Peyer's patch (tissue), 4 donors: ENCODE measurements around the gene CBLL2. TPM values are rescaled to one million over a fixed set of nuclear protein-coding genes. Genes with fewer than 3 reads are reported as not detected.

Source experiments
- DNase-seq, 3 donors: peaks; one replicate each; pipeline ENCODE4 v3.0.0-alpha.2; 2017 to 2019
- H3K27ac ChIP-seq, 4 donors: fragments of 200-600 bp; sonication (generic); one replicate each; pipeline ENCODE4 v1.5.1; 2016 to 2019
- H3K27me3 ChIP-seq, 2 donors: fragments of 200-600 bp; sonication (generic); one replicate each; pipeline ENCODE4 v1.5.1; 2019
- H3K36me3 ChIP-seq, 3 donors: fragments of 200-600 bp; sonication (generic); one replicate each; pipeline ENCODE4 v1.5.1; 2016 to 2019
- H3K4me1 ChIP-seq, 4 donors: fragments of 200-600 bp; sonication (generic); one replicate each; pipeline ENCODE4 v1.5.1; 2016 to 2019
- H3K4me3 ChIP-seq, 4 donors: fragments of 200-600 bp; sonication (generic); 1 replicate in 3 of 4; 2 replicates in 1 of 4; pipeline ENCODE4 v1.5.1; 2016 to 2019; ENCODE audit warnings: mild to moderate bottlenecking in 1 of 4
- H3K9me3 ChIP-seq, 4 donors: fragments of 200-600 bp; sonication (generic); one replicate each; pipeline ENCODE4 v1.5.1; 2016 to 2019; ENCODE audit warnings: mild to moderate bottlenecking in 1 of 4
- POLR2A ChIP-seq, 2 donors: fragments of 450-650 bp; IDR thresholded peaks; one replicate each; pipeline ENCODE4 v1.5.1; 2017; ENCODE audit warnings: antibody characterized with exemption in 2 of 2, mild to moderate bottlenecking in 2 of 2, moderate library complexity in 2 of 2
- total RNA-seq, 4 donors: library from RNA; depleted of rRNA; stranded (reverse); fragments of >200 nt; gene quantifications; one replicate each; pipeline ENCODE4 v1.1.0, GENCODE V29; 2016
- TF ChIP-seq, protein P1 (sequence below), 6 experiments: fragments of 450-650 bp in 4 of 6; fragments of 200-600 bp in 2 of 6; sonication (generic) in 1 of 6; IDR thresholded peaks; one replicate each; pipeline ENCODE4 v1.5.1; 2017 to 2019; ENCODE audit warnings: antibody characterized with exemption in 6 of 6, mild to moderate bottlenecking in 3 of 6, moderate library complexity in 1 of 6

Gene CBLL2, protein sequence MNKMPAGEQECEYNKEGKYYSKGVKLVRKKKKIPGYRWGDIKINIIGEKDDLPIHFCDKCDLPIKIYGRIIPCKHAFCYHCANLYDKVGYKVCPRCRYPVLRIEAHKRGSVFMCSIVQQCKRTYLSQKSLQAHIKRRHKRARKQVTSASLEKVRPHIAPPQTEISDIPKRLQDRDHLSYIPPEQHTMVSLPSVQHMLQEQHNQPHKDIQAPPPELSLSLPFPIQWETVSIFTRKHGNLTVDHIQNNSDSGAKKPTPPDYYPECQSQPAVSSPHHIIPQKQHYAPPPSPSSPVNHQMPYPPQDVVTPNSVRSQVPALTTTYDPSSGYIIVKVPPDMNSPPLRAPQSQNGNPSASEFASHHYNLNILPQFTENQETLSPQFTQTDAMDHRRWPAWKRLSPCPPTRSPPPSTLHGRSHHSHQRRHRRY
- not detected for total RNA-seq

DNA sequence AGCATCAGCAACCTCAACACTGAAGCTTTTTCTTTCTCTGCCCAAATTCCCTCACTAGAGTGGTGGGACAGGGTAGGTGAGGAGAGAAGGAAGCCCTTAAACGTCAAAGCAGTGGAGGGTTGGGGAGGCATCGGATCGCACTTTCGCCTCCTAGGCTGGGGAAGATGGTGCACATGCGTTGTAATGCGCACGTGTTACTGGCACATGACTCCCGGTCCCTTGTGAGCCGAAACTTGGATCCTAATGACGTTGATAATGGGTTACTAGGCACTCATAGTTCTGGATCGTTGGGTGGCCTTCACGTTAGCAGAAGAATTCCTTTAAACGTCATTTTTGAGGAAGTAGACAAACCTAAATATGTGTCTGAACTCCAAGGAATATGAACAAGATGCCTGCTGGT, at the start of gene CBLL2:
TSS of gene CBLL2 (plus strand) at position 301 of the 400 bp plus-strand sequence. CDS start at position 380, 79 bp downstream.
- Histone ChIP-seq H3K27me3 (no peaks in the 10 kb centered on the region), H3K4me3 (no peak within 1 kb of the TSS), H3K4me1 (no peaks in the 10 kb centered on the region), H3K36me3 (no peaks in the 10 kb centered on the region), H3K9me3 (no peaks in the 10 kb centered on the region), H3K27ac (no peak within 1 kb of the TSS)
- TF ChIP-seq POLR2A (IDR thresholded peaks at IDR 0.05): no peak
- TF ChIP-seq, protein P1, sequence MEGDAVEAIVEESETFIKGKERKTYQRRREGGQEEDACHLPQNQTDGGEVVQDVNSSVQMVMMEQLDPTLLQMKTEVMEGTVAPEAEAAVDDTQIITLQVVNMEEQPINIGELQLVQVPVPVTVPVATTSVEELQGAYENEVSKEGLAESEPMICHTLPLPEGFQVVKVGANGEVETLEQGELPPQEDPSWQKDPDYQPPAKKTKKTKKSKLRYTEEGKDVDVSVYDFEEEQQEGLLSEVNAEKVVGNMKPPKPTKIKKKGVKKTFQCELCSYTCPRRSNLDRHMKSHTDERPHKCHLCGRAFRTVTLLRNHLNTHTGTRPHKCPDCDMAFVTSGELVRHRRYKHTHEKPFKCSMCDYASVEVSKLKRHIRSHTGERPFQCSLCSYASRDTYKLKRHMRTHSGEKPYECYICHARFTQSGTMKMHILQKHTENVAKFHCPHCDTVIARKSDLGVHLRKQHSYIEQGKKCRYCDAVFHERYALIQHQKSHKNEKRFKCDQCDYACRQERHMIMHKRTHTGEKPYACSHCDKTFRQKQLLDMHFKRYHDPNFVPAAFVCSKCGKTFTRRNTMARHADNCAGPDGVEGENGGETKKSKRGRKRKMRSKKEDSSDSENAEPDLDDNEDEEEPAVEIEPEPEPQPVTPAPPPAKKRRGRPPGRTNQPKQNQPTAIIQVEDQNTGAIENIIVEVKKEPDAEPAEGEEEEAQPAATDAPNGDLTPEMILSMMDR (IDR thresholded peaks at IDR 0.05): no peak
- DNase-seq: no peak

DNA sequence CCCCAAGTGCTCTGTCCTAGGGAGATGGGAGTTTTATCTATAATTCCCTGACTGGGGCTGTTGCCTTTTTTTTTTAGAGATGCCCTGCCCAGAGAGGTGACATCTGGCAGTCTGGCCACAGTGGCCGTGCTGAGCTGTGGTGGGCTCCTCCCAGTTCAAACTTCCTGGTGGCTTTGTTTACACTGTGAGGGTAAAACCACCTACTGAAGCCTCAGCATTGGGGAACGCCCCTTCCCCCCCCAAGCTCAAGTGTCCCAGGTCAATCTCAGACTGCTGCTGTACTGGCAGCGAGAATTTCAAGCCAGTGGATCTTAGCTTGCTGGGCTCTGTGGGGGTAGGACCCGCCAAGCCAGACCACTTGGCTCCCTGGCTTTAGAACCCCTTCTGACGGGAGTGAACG, 38.3 kb upstream of the CBLL2 start:
- Histone ChIP-seq H3K9me3 (no peaks in the 10 kb centered on the region), H3K27ac (no peak overlapping the region), H3K4me3 (no peak overlapping the region), H3K36me3 (no peaks in the 10 kb centered on the region), H3K27me3 (no peaks in the 10 kb centered on the region), H3K4me1 (no peaks in the 10 kb centered on the region)
- TF ChIP-seq, protein P1 (IDR thresholded peaks at IDR 0.05): no peak
- TF ChIP-seq POLR2A (IDR thresholded peaks at IDR 0.05): no peak
- no peak for DNase-seq

DNA sequence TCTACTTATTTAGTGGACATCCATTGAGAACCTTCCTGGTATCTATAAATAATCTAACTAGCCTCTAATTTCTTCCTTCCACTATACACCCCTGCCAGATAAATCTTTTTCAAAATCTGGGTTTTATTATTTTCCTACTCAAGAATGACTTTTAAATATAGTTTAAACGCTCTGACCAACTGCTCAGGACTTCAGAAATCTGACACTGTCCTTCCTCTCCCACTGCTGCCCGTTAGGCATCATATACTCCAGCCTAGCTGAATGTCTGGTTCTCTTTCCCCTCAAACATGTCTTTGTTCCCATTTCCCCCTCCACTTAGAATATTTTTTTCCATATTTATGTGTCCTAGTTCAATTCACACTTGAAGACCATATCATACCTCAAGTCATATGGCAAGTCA, 35.2 kb upstream of the CBLL2 start:
- no peak for DNase-seq
- H3K4me3 ChIP-seq: no peak overlapping the region
- no peaks in the 10 kb centered on the region for H3K36me3 ChIP-seq
- H3K27me3 ChIP-seq: no peaks in the 10 kb centered on the region
- no peak for TF ChIP-seq POLR2A (IDR thresholded peaks at IDR 0.05)
- TF ChIP-seq, protein P1 (IDR thresholded peaks at IDR 0.05): no peak
- H3K4me1 ChIP-seq: no peaks in the 10 kb centered on the region
- H3K9me3 ChIP-seq: no peaks in the 10 kb centered on the region
- no peak overlapping the region for H3K27ac ChIP-seq

DNA sequence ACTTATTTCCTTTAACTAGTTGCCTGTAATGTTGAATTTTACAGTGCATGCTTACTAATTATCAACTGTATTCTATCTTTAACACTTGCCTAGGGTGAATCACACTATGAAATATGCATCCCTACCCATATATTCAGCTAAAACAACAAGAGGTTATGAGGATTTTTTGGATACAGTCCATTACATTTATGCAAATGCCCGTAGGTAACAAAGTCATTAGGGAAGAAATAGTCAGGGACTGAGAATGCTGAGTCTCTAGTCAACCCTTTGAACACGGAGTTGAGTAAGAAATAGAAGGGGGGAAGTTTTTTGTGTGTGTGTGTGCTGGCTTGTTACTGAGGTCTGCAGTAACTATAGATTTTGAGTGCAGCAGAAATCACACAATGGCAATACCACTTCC, 26.1 kb upstream of the CBLL2 start:
- DNase-seq: no peak
- TF ChIP-seq POLR2A (IDR thresholded peaks at IDR 0.05): no peak
- TF ChIP-seq, protein P1 (IDR thresholded peaks at IDR 0.05): no peak
- H3K4me1 ChIP-seq: no peaks in the 10 kb centered on the region
- H3K36me3 ChIP-seq: no peaks in the 10 kb centered on the region
- no peaks in the 10 kb centered on the region for H3K27me3 ChIP-seq
- no peaks in the 10 kb centered on the region for H3K9me3 ChIP-seq
- no peak overlapping the region for H3K27ac ChIP-seq
- no peak overlapping the region for H3K4me3 ChIP-seq

DNA sequence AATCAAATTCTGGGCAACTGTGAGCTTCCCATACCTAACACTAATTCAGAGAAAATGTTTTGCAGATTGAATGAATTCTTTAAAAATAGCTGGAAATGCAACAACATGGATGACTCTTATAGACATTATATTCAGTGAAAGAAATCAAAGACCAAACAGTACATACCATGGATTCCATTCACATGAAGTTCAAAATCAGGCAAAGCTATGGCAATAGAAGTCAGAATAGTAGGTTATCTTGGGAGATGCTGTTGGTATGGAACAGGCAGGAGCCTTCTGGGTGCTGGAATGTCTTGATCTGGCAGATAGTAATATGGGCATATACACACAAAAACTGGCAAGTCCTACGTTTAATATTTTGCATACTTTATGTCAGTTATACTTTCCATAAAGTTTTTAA, 25.5 kb upstream of the CBLL2 start:
- Histone ChIP-seq H3K36me3 (no peaks in the 10 kb centered on the region), H3K4me1 (no peaks in the 10 kb centered on the region), H3K27ac (no peak overlapping the region), H3K27me3 (no peaks in the 10 kb centered on the region), H3K4me3 (no peak overlapping the region), H3K9me3 (no peaks in the 10 kb centered on the region)
- TF ChIP-seq POLR2A (IDR thresholded peaks at IDR 0.05): no peak
- TF ChIP-seq, protein P1 (IDR thresholded peaks at IDR 0.05): no peak
- DNase-seq: no peak
